PC-9 (cell line): ENCODE results near the gene FBP2. TPM values are rescaled to one million over a fixed set of nuclear protein-coding genes. Genes with fewer than 3 reads are reported as not detected.

Experiments
- BruUV-seq: library from RNA; stranded (reverse); fragments of 400-500 nt; replicated peaks from 2 replicates; lab custom pipeline; 2021; lab: Mats Ljungman, UMichigan
- CTCF ChIA-PET: fragments of 300-600 bp; sonication (Branson Sonifier 250); formaldehyde crosslinking; loops from one replicate; lab custom pipeline; 2022; ENCODE audit warnings: antibody characterized with exemption; lab: Charles Lee
- POLR2A ChIA-PET: fragments of 300-600 bp; sonication (Branson Sonifier 250); formaldehyde crosslinking; loops from one replicate; lab custom pipeline; 2022; ENCODE audit warnings: antibody characterized with exemption; ENCODE audit not compliant: unreplicated experiment; lab: Charles Lee
- DNase-seq, 2 experiments: peaks; one replicate each; pipeline versions ENCODE4 v3.0.0 to v3.0.0-alpha.2; 2015 to 2022; ENCODE audit warnings: mixed read lengths in 1 of 2
- H2AFZ ChIP-seq: fragments of 200-600 bp; sonication (generic); 2 replicates; pipeline ENCODE4 v1.8.1; 2017; ENCODE audit warnings: antibody characterized with exemption
- H3F3A ChIP-seq: fragments of 200-600 bp; sonication (generic); 2 replicates; pipeline ENCODE4 v1.8.1; 2017; ENCODE audit warnings: antibody characterized with exemption, mild to moderate bottlenecking, low read depth; ENCODE audit not compliant: insufficient read depth
- H3K27ac ChIP-seq: fragments of 200-600 bp; sonication (generic); 2 replicates; pipeline ENCODE4 v1.6.1; 2016; ENCODE audit warnings: mixed run types
- H3K27me3 ChIP-seq: fragments of 200-600 bp; sonication (generic); 2 replicates; pipeline ENCODE4 v1.6.1; 2016; ENCODE audit warnings: low read depth, mixed run types; ENCODE audit not compliant: insufficient read depth
- H3K36me3 ChIP-seq: fragments of 200-600 bp; sonication (generic); 2 replicates; pipeline ENCODE4 v1.6.1; 2016; ENCODE audit warnings: low read depth, mixed run types
- H3K4me1 ChIP-seq: fragments of 200-600 bp; sonication (generic); replicated peaks from 2 replicates; pipeline ENCODE4 v1.6.1; 2016; ENCODE audit warnings: mixed run types; ENCODE audit not compliant: insufficient read depth
- H3K4me2 ChIP-seq: fragments of 200-600 bp; sonication (generic); 2 replicates; pipeline ENCODE4 v1.6.1; 2017; ENCODE audit warnings: mixed run types
- H3K4me3 ChIP-seq: fragments of 200-600 bp; sonication (generic); 2 replicates; pipeline ENCODE4 v1.6.1; 2016; ENCODE audit warnings: mixed run types
- H3K79me2 ChIP-seq: fragments of 200-600 bp; sonication (generic); 2 replicates; pipeline ENCODE4 v1.6.1; 2017; ENCODE audit warnings: low read depth, mixed run types
- H3K9me2 ChIP-seq: fragments of 200-600 bp; sonication (generic); 2 replicates; pipeline ENCODE4 v1.8.1; 2017; ENCODE audit warnings: mild to moderate bottlenecking; ENCODE audit not compliant: insufficient read depth
- H3K9me3 ChIP-seq: fragments of 200-600 bp; sonication (generic); 2 replicates; pipeline ENCODE4 v1.8.1; 2016; ENCODE audit warnings: low read depth; ENCODE audit not compliant: insufficient read depth
- H4K20me1 ChIP-seq: fragments of 200-600 bp; sonication (generic); 2 replicates; pipeline ENCODE4 v1.8.1; 2017; ENCODE audit not compliant: insufficient read depth
- EZH2 ChIP-seq: fragments of 200-600 bp; sonication (generic); IDR thresholded peaks from 2 replicates; pipeline ENCODE4 v1.8.0; 2017; ENCODE audit warnings: antibody characterized with exemption, low read depth
- intact Hi-C: fragments of 100-400 bp; cut with micrococcal nuclease; formaldehyde crosslinking; loops from one replicate; pipeline ENCODE4 v1.10.0; 2022; ENCODE audit not compliant: unreplicated experiment
- total RNA-seq: library from RNA; stranded (reverse); gene quantifications from 2 replicates; pipeline ENCODE4 v1.2.3, GENCODE V29; 2021
- TF ChIP-seq, protein P1 (sequence below): fragments of 200-600 bp; sonication (generic); conservative IDR thresholded peaks from 2 replicates; pipeline ENCODE4 v1.6.1; 2017; ENCODE audit warnings: mixed run types, antibody characterized with exemption, mild to moderate bottlenecking, moderate library complexity

Gene FBP2
- total RNA-seq, 1 experiment from 2014 or later, result not detected

GRCh38 chr9:94612071-94612470 lies 18.4 kb upstream of the FBP2 start:
- no peak overlapping the region for H2AFZ ChIP-seq
- no peaks in the 10 kb centered on the region for H3K9me3 ChIP-seq
- no peaks in the 10 kb centered on the region for H3K79me2 ChIP-seq
- peaks cover 5% of the 10 kb centered on the region; the same call in 1 of the 2 replicates for H3F3A ChIP-seq
- no peaks in the 10 kb centered on the region for H3K4me1 ChIP-seq
- no TSS peak for BruUV-seq
- ChIA-PET POLR2A (no interaction called here), CTCF (interaction anchor here (1.1 kb wide), 1 partner anchor 556 kb away, joined by 3 read pairs; no protein-coding TSS in a partner anchor)
- H3K9me2 ChIP-seq, result no peaks in the 10 kb centered on the region
- H3K36me3 ChIP-seq, result peaks cover 14% of the 10 kb centered on the region
- H4K20me1 ChIP-seq, result no peaks in the 10 kb centered on the region
- H3K4me2 ChIP-seq, result no peak overlapping the region
- no peak overlapping the region for H3K27ac ChIP-seq
- intact Hi-C loops, result no loop called here
- no peak for TF ChIP-seq EZH2
- TF ChIP-seq, protein P1, sequence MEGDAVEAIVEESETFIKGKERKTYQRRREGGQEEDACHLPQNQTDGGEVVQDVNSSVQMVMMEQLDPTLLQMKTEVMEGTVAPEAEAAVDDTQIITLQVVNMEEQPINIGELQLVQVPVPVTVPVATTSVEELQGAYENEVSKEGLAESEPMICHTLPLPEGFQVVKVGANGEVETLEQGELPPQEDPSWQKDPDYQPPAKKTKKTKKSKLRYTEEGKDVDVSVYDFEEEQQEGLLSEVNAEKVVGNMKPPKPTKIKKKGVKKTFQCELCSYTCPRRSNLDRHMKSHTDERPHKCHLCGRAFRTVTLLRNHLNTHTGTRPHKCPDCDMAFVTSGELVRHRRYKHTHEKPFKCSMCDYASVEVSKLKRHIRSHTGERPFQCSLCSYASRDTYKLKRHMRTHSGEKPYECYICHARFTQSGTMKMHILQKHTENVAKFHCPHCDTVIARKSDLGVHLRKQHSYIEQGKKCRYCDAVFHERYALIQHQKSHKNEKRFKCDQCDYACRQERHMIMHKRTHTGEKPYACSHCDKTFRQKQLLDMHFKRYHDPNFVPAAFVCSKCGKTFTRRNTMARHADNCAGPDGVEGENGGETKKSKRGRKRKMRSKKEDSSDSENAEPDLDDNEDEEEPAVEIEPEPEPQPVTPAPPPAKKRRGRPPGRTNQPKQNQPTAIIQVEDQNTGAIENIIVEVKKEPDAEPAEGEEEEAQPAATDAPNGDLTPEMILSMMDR, result no peak
- DNase-seq, result no peak
- no peaks in the 10 kb centered on the region for H3K27me3 ChIP-seq
- no peak overlapping the region for H3K4me3 ChIP-seq

DNA sequence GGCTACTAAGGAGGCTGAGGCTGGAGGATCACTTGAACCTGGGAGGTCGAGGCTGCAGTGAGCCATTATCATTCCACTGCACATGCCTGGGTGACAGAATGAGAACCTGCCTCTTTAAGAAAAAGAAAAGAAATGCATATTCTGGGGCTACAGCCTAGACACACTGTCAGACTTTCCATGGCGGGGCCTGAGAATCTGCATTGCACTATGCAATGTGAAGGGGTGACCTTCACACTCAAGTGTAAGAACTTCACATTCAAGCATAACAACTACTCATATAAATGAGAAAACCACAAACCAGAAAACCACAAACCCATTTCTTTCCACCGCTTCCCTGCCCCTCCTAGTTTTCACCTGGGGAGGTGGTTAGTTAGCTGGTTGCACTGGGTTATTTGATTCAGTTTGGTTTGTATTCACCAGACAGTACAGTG lies 18.0 kb upstream of the FBP2 start:
- Histone ChIP-seq H3K79me2 (no peaks in the 10 kb centered on the region), H3K4me2 (no peak overlapping the region), H3K4me3 (no peak overlapping the region), H3K9me3 (no peaks in the 10 kb centered on the region), H3K36me3 (peaks cover 10% of the 10 kb centered on the region), H2AFZ (no peak overlapping the region), H3K9me2 (no peaks in the 10 kb centered on the region), H3F3A (peaks cover 5% of the 10 kb centered on the region; the same call in 1 of the 2 replicates), H4K20me1 (no peaks in the 10 kb centered on the region), H3K27me3 (no peaks in the 10 kb centered on the region), H3K27ac (no peak overlapping the region), H3K4me1 (no peaks in the 10 kb centered on the region)
- DNase-seq, result no peak
- ChIA-PET CTCF (no interaction called here), POLR2A (no interaction called here)
- BruUV-seq, result no TSS peak
- TF ChIP-seq EZH2, result no peak
- TF ChIP-seq, protein P1, result no peak
- intact Hi-C loops, result no loop called here

- Histone ChIP-seq H3K4me3 (no peak overlapping the region), H3K9me3 (no peaks in the 10 kb centered on the region), H3F3A (peaks cover 5% of the 10 kb centered on the region; the same call in 1 of the 2 replicates), H3K4me2 (no peak overlapping the region), H3K9me2 (no peaks in the 10 kb centered on the region), H3K79me2 (no peaks in the 10 kb centered on the region), H3K27ac (no peak overlapping the region), H2AFZ (no peak overlapping the region), H3K4me1 (no peaks in the 10 kb centered on the region), H3K27me3 (no peaks in the 10 kb centered on the region), H4K20me1 (no peaks in the 10 kb centered on the region), H3K36me3 (peaks cover 13% of the 10 kb centered on the region)
- TF ChIP-seq, protein P1, result no peak
- no peak for TF ChIP-seq EZH2
- POLR2A ChIA-PET, result no interaction called here
- CTCF ChIA-PET, result no interaction called here
- BruUV-seq, result no TSS peak
- DNase-seq, result no peak
- intact Hi-C loops, result no loop called here
Observed at GRCh38 chr9:94610181-94610606, 16.6 kb upstream of the FBP2 start.
